A549 treated with Hydrocortisone at 1 μM for 4 hours (cell line): ENCODE data around the gene NCBP3. TPM values are rescaled to one million over a fixed set of nuclear protein-coding genes. Genes with fewer than 3 reads are reported as not detected.

ENCODE experiments used
- total RNA-seq: library from RNA; stranded (reverse); fragments of 200-300 nt; extraction: Qiagen RNA extraction; gene quantifications from 5 replicates; pipeline ENCODE4 v1.2.3, GENCODE V29; 2022

NCBP3 gene, protein sequence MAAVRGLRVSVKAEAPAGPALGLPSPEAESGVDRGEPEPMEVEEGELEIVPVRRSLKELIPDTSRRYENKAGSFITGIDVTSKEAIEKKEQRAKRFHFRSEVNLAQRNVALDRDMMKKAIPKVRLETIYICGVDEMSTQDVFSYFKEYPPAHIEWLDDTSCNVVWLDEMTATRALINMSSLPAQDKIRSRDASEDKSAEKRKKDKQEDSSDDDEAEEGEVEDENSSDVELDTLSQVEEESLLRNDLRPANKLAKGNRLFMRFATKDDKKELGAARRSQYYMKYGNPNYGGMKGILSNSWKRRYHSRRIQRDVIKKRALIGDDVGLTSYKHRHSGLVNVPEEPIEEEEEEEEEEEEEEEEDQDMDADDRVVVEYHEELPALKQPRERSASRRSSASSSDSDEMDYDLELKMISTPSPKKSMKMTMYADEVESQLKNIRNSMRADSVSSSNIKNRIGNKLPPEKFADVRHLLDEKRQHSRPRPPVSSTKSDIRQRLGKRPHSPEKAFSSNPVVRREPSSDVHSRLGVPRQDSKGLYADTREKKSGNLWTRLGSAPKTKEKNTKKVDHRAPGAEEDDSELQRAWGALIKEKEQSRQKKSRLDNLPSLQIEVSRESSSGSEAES
- total RNA-seq, result 26.3 to 35.6 TPM (median 30.4 TPM) in 5 replicates

DNA sequence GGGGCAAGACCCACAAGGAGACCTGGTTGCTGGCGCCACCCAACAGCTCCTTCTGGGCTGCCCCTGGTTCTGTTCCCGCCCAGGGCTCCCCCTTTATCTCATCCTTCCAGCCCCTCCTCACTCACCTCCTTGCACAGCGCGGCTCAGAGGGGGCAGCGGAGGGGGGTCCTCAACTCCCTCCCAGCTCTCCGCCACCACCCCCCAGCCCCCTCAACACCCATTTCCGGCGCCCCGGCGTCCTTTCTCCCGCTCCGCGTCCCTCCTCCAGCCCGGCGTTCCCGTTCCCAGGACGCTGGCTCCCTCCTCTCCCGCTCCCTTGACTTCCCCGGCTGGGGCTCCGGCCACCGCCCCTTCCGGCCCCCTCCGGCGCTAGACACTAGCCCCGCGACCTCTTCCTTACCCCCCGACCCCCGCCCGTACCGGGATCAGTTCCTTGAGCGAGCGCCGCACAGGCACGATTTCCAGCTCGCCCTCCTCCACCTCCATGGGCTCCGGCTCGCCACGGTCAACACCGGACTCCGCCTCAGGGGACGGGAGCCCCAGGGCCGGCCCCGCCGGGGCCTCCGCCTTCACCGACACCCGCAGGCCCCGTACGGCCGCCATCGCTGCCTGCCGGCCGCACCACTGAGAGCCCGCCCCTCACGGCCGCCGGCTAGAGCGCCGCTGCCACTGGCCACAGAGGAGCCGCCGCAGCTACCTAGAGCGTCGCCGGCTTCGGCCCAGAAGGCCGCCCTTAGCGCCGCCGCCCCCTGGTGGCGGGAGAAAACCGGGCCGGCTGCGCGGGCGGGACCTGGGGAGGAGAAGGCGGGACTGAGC lies at the start of gene NCBP3:
Gene NCBP3, minus strand, starts transcription at position 626 of the 816 bp plus-strand sequence. Its CDS starts 23 bp downstream, at position 603.

DNA sequence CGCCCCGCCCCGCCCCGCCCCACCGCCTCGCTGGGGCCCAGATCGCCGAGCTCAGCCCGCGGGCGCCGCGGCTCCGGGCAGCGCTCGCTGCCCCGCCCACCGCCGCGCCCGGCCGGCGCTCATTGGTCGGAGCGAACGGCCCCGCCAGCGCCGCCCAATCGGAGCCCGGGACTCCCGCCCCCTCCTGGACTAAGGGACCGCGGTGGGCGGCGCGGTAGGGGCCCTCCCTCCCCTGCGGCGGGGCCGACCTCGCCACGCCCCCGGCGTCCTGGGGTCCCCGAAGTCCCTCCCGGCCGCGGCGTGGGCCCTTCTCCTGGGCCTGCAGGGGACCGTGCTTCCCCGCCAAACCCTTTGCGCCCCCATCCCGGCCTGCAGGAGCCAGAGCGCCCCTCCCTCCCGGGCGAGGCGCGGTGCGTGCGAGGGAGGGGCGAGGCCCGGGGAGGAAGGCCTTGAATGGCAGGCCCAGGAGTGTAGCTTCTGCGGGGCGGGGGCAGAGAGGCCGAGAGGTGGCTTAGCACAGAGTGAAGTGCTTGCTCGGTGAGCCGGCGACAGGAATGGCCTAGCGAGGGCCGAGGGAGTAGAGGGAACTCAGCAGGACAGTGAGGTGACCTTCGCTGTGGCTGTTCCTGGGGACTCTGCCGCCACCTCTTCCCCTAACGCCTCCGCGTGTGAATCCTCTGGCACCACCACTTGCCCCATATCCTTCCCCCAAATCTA lies 47.1 kb upstream of the NCBP3 start, which contains the start of gene CAMKK1:
Gene CAMKK1, minus strand, starts transcription at position 51 of the 717 bp plus-strand sequence. CDS start 7,366 bp downstream, outside the sequence.

GRCh38 chr17:3800362-3801271 lies 45.4 kb downstream of the NCBP3 start, which contains the start of gene ITGAE:
ITGAE (minus strand) TSS chr17:3801188; CDS start chr17:3801144, 44 bp downstream.

Other genes starting within 250 kb of the NCBP3 start
- gene TRPV1, start 236.8 kb downstream of the NCBP3 start, total RNA-seq, result 3.5 to 4.1 TPM (median 3.9 TPM) in 5 replicates
- gene SHPK, start 210.0 kb downstream of the NCBP3 start, total RNA-seq, result 13.9 to 17.2 TPM (median 15.4 TPM) in 5 replicates
- gene CTNS, start 209.5 kb downstream of the NCBP3 start, total RNA-seq, result 11.8 to 17.0 TPM (median 12.2 TPM) in 5 replicates
- gene TAX1BP3, start 177.7 kb downstream of the NCBP3 start, total RNA-seq, result 294 to 352 TPM (median 338 TPM) in 5 replicates
- gene EMC6, start 177.4 kb downstream of the NCBP3 start, total RNA-seq, result 101 to 150 TPM (median 148 TPM) in 5 replicates
- gene P2RX5, start 150.1 kb downstream of the NCBP3 start, total RNA-seq, result 19.9 to 24.4 TPM (median 23.6 TPM) in 5 replicates
- gene HASPIN, start 122.3 kb downstream of the NCBP3 start, total RNA-seq, result 12.4 to 16.1 TPM (median 12.6 TPM) in 5 replicates
- 84.6 to 102 TPM (median 95.7 TPM) in 5 replicates for gene ITGAE, start 45.1 kb downstream of the NCBP3 start, total RNA-seq
- 24.6 to 27.6 TPM (median 25.3 TPM) in 5 replicates for gene CAMKK1, start 46.8 kb upstream of the NCBP3 start, total RNA-seq
- 0.02 TPM in 1 of 5 replicates, not detected in the others for gene P2RX1, start 70.2 kb upstream of the NCBP3 start, total RNA-seq
- 3.6 to 5.8 TPM (median 4.8 TPM) in 5 replicates for gene ATP2A3, start 118.2 kb upstream of the NCBP3 start, total RNA-seq